Progenitor cell of endocrine pancreas (in vitro differentiated cells): Measurements from ENCODE around the gene TMEM52. TPM values are rescaled to one million over a fixed set of nuclear protein-coding genes. Genes with fewer than 3 reads are reported as not detected.
"Not testable (repeated sequence)": the region's sequence is repeated elsewhere in the genome, so short reads cannot be mapped to it uniquely, and the experiment has no call there.

ENCODE experiments used
- DNase-seq: peaks from one replicate; pipeline ENCODE4 v3.0.0; 2021; ENCODE audit warnings: low spot score; ENCODE audit not compliant: unreplicated experiment
- H3K27ac Mint-ChIP-seq: 2 replicates; pipeline ENCODE4 v1.8.0; 2021; ENCODE audit warnings: mild to moderate bottlenecking, moderate library complexity, mixed read lengths
- H3K27me3 Mint-ChIP-seq: 2 replicates; pipeline ENCODE4 v1.8.0; 2021; ENCODE audit warnings: mixed read lengths
- H3K36me3 Mint-ChIP-seq: 2 replicates; pipeline ENCODE4 v1.8.0; 2022; ENCODE audit warnings: mixed read lengths; ENCODE audit not compliant: insufficient read depth
- H3K4me1 Mint-ChIP-seq: 2 replicates; pipeline ENCODE4 v1.8.0; 2021; ENCODE audit warnings: low read depth, mixed read lengths
- H3K4me3 Mint-ChIP-seq: 2 replicates; pipeline ENCODE4 v1.8.0; 2021; ENCODE audit warnings: low read depth, mild to moderate bottlenecking, moderate library complexity, mixed read lengths
- H3K9me3 Mint-ChIP-seq: 2 replicates; pipeline ENCODE4 v1.8.0; 2021; ENCODE audit warnings: low read depth, mixed read lengths
- total RNA-seq: library from RNA; stranded (reverse); gene quantifications from 2 replicates; pipeline ENCODE4 v1.2.1, GENCODE V29; 2021
- TF ChIP-seq, protein P1 (sequence below): fragments of 200-600 bp; sonication (generic); IDR thresholded peaks from one replicate; pipeline ENCODE4 v1.5.0; 2021; ENCODE audit warnings: antibody characterized with exemption, mild to moderate bottlenecking; ENCODE audit not compliant: unreplicated experiment

The TMEM52 gene
- total RNA-seq, 1 donor from 2014 or later, result 1.9 TPM

DNA sequence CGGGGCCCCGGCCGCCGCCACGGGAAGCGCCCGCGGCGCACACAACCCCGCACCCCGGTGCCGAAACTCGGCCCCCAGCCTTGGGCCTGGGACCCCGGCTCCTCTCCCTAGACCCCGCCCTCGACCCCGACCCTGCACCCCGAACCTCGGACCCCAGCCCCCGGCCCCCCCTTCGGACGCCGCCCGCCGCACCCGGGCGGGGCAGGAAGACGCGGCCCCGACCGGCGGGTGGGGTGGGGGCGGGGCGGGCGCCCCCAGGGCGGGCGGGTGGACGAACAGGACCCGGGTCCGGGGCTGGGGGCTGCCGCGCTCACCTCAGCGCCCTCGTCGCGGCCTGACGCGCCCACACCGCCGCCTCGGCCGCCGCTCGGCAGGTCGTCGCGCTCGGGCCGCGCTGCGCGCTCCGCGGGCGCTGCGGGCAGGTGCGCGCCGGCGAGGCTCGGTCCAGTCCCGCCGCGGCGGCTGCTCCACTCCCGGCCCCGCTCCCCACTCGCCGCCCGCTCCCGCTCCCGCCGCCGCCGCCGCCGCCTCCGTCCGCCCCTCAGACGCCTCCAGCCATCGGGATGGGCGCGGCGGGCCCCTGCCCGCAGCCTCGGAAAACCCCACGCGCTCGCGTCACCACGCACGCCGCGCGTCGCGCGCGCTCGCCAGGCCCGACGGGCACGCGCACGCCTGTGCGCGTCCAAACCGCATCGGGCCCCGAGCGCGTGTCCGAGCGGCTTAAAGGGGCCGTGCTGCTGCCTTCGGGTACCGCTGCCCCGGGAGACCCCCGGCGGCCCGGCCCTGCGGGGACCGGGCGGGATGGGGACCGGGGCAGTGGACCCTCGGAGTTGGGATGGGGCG is 28.4 kb downstream of the TMEM52 start, which contains the start of gene GNB1:
Gene GNB1, minus strand, starts transcription at position 582 of the 843 bp plus-strand sequence. CDS start 65,634 bp downstream, outside the sequence.
- peak within 1 kb of the TSS; percentile 84 for H3K4me3 Mint-ChIP-seq
- peaks cover 33% of the 10 kb centered on the region for H3K4me1 Mint-ChIP-seq
- H3K36me3 Mint-ChIP-seq, result peaks cover 4% of the 10 kb centered on the region
- H3K27me3 Mint-ChIP-seq, result peaks cover 7% of the 10 kb centered on the region
- no peaks in the 10 kb centered on the region for H3K9me3 Mint-ChIP-seq
- DNase-seq, result peak; percentile 83
- TF ChIP-seq, protein P1, sequence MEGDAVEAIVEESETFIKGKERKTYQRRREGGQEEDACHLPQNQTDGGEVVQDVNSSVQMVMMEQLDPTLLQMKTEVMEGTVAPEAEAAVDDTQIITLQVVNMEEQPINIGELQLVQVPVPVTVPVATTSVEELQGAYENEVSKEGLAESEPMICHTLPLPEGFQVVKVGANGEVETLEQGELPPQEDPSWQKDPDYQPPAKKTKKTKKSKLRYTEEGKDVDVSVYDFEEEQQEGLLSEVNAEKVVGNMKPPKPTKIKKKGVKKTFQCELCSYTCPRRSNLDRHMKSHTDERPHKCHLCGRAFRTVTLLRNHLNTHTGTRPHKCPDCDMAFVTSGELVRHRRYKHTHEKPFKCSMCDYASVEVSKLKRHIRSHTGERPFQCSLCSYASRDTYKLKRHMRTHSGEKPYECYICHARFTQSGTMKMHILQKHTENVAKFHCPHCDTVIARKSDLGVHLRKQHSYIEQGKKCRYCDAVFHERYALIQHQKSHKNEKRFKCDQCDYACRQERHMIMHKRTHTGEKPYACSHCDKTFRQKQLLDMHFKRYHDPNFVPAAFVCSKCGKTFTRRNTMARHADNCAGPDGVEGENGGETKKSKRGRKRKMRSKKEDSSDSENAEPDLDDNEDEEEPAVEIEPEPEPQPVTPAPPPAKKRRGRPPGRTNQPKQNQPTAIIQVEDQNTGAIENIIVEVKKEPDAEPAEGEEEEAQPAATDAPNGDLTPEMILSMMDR, result no peak
- peak within 1 kb of the TSS; percentile 88 for H3K27ac Mint-ChIP-seq

DNA sequence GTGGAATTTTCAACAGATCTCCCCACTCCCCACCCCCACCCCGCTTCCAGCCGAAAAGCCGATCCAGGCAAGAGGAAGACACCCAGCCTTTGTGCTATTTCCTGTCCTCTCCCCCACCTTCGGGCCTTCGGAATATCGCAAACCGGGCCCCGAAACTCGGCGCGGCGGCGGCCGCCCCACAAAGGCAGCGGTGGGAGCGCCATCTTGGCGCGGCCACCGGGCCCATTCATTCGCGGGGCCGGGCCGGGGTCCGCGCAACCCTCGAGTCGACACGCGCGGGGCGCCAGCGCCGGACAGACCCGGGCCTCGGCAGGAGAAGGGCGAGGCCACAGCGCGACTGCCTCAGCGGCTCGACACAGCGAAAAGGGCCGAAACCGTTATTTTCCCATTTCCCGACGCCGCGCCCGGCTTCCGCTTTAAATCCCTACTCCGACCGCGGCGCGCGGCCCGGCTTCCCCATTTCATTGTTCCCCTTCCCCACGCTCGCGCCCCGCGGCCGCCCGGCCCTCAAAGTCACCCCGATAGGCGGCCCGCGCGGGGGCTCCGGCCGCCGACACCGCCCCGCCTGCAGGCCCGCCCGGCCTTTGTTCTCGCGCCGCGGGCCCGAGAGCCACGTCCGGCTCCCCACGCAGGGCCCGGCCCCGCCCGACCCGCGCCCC is 29.1 kb downstream of the TMEM52 start:
- Mint-ChIP-seq H3K27ac (peak overlapping the region; percentile 93), H3K36me3 (peaks cover 4% of the 10 kb centered on the region), H3K4me1 (peaks cover 32% of the 10 kb centered on the region), H3K9me3 (no peaks in the 10 kb centered on the region), H3K27me3 (peaks cover 4% of the 10 kb centered on the region), H3K4me3 (peak overlapping the region; percentile 84)
- DNase-seq, result no peak
- TF ChIP-seq, protein P1, result no peak

DNA sequence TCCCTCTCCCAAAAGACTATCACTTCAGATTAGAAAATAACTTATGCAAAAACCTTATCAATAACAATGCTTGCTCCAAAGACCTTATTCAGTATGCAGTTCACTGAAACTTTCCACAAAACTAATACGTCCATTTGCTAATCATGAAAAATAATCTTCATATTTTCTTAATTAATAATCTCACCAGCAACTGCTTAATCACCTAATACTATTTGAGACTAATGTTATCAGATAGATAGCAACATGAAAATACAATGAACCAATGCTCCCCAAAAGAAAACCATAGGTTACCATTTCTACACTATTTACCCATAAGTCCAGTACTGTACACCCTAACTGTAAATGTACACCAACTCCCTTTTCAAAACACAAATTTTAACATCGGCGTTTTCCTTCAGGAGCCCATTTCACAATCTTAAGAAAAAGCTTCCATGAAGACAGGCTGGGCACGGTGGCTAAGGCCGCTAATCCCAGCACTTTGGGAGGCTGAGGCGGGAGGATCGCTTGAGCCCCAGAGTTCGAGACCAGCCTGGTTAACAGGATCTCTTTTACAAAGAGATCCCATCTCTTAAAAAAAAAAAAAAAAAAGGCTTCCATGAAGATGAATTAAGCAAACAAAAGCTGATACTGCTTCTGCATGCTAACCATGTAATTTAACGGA is 29.9 kb downstream of the TMEM52 start:
- DNase-seq, result no peak
- no peaks in the 10 kb centered on the region for H3K9me3 Mint-ChIP-seq
- peaks cover 27% of the 10 kb centered on the region for H3K4me1 Mint-ChIP-seq
- H3K4me3 Mint-ChIP-seq, result peak overlapping the region; percentile 84
- peaks cover 4% of the 10 kb centered on the region for H3K36me3 Mint-ChIP-seq
- H3K27ac Mint-ChIP-seq, result peak overlapping the region; percentile 93
- H3K27me3 Mint-ChIP-seq, result no peaks in the 10 kb centered on the region
- TF ChIP-seq, protein P1, result no peak

- not testable (repeated sequence) for DNase-seq, H3K4me3 Mint-ChIP-seq, H3K27me3 Mint-ChIP-seq, H3K36me3 Mint-ChIP-seq, H3K9me3 Mint-ChIP-seq
- Mint-ChIP-seq H3K4me1 (peaks cover 41% of the 10 kb centered on the region), H3K27ac (peak overlapping the region; percentile 84)
These were observed 35.2 kb downstream of the TMEM52 start for GRCh38 chr1:1883890-1884289.

- no peak overlapping the region for H3K4me3 Mint-ChIP-seq
- H3K4me1 Mint-ChIP-seq, result peaks cover 41% of the 10 kb centered on the region
These were observed 35.8 kb downstream of the TMEM52 start for GRCh38 chr1:1883092-1883873.

More at GRCh38 chr1:1883092-1883873, 35.8 kb downstream of the TMEM52 start:
- no peaks in the 10 kb centered on the region for H3K27me3 Mint-ChIP-seq
- peak overlapping the region; percentile 84 for H3K27ac Mint-ChIP-seq
- no peaks in the 10 kb centered on the region for H3K9me3 Mint-ChIP-seq
- DNase-seq, result no peak
- H3K36me3 Mint-ChIP-seq, result peaks cover 6% of the 10 kb centered on the region
- TF ChIP-seq, protein P1, result no peak
